SKM-1 (cell line): ENCODE data around the gene SETMAR.
"Not testable (repeated sequence)": the region's sequence is repeated elsewhere in the genome, so short reads cannot be mapped to it uniquely, and the experiment has no call there.

Experiments
- DNase-seq: peaks from one replicate; lab custom pipeline; 2025; ENCODE audit not compliant: unreplicated experiment; lab: John Stamatoyannopoulos, UW

The SETMAR gene

DNA sequence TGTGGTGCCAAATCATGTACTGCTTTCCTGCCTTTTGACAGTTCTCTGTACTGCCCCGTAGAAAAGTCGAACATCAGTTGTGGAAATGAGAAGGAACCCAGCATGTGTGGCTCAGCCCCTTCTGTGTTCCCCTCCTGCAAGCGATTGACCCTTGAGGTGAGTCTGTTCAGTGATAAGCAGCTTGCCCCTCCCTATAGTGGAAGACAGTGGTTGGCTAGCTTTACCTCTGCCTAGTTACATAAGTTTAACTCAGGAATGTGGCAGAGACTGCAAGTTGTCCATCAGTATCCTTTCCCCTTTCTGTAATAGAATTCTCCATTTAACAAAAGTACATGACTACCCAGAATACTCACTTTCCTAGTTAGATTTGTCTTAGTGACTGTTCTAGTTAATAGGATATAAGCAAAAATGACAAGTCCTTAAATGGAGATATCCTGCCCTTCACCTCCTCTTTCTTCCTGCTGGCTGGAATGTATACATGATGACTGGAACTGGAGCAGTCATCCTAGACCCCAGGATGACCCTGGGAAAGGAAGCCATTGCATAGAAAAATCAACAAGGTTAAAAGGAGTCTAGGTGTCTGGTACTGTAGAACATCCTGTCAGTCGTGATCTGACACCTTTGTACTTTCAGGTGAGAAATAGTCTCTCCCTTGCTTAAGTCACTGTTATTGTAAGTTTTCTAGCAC, 10.6 kb downstream of the SETMAR start:
- DNase-seq = no peak

DNA sequence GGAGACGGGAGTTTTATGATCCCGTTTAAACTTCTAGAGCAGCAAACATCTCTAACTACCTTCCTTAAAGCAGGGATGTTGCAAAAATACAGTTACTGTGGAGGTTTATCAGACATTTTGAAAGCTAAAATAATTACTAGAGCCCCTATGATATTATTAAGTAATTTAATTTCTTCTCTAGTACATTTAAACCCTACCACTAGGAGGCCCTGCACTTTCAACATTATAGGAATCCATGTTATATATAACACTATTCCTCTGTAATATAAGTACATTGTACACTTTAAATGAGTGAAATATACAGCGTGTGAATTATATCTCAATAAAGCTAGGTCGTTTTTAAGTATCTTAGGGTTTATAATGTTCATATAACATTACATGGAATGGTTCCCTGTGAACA, 11.5 kb downstream of the SETMAR start:
- no peak for DNase-seq

DNA sequence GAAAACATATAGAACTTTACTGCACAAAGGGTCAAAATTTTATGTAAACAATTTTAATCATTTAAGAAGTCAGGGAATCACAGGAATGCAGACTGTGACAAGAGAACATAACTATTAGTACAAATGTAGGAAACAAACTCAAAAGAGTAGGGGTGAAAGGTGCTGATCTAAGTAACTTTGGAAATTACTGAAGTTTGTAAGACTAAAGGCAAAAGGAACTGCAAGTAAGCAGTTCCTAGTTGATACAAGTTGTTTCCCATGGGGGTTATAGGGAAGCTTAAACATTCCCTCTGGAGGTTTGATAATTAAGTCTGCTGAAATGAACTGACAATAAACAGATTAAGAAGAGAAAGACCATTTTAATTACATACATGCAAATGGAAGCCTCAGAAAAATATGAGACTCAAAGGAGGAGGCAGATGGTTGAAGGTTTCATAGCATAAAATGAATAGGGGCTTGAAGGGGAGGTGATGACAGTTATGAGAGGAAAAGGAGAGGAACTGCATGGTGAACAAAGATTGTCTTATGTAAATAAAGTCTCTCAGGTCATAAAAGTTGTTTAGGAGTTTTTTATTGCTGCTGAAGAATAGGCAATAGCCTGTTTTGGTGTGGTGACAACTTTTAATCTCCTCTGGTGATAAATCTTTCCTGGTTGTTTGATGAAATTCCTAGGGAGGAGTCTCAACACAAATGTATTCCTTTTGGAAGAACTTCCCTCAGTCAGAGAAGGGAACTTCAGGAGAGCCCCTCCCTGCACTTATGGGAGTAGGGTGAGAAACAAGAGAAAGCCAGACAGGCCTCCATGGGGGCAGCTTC, 17.1 kb downstream of the SETMAR start:
- DNase-seq = no peak

DNA sequence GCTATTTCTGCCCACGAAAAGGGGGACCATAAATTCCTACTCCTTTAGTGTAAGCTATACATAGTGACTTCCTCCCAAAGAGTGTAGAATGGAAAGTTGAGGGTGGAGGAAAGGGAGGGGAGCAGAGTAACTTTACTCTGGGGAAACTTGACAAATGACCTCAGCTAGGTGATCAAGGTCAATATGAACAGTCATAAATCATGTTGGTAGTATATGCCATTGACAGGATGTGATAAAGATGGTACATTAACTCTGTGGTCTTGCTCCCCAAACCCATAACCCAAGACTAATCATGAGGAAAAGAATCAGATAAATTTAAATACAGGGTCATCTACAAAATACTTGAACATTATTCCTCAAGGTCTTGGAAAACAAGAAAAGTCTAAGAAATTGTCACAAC, 18.6 kb downstream of the SETMAR start:
- no peak for DNase-seq

DNA sequence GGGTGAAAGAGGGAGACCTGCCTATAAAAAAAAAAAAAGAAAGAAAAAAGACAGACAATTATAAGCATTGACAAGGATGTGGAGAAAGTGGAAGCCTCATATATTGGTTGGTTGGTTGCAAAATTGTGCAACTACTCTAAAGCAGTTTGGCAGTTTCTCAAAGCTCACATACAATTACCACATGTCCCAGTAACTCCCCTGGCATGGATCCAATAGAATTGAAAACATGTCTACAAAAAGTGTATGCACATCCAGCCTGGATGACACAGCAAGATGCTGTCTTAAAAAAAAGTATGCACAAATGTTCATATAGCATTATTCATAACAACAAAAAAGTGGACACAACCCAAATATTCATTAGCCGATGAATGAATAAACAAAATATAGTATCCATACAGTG, 19.5 kb downstream of the SETMAR start:
- peak; percentile 28 for DNase-seq

DNA sequence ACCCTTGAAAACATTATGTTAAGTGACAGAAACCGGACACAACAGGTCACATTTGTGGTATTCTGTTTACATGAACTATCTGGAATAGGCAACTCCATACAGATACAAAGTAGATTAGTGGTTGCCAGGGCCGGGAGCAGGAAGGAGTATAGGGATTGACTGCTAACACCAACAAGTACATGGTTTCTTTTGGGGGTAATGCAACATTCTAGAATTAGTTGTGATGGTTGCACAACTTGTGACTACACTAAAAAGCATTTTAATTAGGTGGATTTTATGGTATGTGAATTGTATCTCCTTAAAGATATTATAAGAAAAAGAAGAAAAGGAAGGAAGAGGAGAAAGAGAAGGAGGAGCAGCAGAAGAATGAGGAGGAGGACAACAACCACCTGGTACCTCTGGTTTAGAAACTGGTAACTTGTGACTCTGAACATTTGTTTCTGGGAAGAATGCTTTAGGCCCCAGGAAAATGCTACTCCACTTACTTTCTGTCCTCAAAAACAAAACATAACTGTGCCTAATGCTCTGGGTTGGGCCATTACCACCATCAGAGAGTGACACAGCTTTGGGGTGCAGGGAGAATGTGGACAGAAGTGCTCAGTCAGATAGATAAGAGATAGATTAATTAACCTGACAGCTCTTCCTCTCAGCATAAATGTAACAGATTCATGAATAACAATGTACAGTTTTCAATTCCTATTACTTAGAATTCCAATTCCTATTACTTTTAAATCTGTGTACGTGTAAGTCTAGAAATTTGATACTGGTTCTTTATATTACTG, 20.3 kb downstream of the SETMAR start:
- no peak for DNase-seq

DNA sequence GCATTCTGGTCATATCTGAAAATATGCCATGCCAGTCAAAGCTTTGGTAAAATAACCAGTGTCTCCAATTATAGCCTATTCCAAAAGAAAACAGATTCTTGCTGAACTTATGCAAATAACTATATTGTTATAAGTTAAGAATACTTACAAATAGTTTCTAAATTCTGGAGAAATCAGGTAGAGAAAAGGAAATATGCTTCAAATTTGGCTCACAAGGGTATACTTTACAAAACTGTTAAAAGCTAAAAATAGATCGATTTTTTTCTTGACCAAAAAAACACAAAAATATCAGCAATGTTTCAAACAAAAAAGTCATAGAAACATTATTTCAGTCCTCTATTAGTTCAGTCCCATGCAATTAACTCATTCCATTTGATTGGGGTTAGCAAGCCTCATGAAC, 23.7 kb downstream of the SETMAR start:
- DNase-seq = no peak

DNA sequence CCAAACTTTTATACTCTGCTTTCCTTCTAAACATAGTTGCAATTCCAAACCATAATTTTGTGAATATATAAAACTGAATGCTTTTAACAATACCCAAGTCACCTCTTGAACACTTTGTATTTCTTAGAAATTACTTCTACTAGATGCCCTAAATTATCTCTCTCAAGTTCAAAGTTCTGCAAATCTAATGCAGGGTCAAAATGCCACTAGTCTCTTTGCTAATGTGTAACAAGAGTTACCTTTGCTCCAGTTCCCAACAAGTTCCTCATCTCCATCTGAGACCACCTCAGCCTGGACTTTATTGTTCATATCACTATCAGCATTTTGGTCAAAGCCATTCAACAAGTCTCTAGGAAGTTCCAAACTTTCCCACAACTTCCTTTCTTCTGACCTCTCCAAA, 26.6 kb downstream of the SETMAR start:
- not testable (repeated sequence) for DNase-seq

DNA sequence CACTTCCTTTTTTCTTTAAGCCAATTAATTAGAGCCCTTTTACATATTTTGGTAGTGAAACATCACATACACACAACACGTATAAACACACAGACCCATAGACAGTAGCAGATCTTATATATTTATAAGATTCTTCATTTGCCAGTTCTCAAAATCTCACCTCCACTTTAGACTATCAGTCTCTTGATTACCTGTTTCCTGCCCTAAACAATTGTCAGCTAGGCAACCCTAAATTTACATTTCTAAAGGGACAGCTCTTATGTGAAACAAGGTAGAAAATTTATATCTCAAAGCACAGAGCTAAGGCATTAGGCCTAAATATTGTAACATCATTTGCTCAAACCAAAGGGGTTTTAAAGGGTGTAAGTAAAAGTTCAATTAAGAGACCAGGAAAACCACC, 28.9 kb downstream of the SETMAR start:
- no peak for DNase-seq

DNA sequence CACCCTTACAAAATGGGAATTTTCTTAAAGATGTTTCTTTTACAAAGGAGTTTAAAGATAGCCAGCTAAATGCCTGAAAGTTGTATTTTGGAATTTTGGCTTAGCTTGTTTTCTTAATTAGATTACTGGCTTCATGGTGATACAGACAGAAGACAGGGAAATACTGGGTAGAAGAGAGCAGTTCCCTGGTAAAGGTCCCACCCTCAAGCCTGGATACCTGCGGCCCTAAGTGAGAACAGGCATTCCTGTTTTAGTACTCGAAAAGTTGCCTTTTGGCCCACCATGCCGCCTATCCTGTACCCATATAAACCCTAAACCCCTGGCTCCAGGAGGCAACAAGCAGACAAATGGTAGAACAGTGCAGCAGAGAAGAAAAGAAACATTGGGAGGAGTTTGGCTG, 29.4 kb downstream of the SETMAR start:
- DNase-seq = no peak

DNA sequence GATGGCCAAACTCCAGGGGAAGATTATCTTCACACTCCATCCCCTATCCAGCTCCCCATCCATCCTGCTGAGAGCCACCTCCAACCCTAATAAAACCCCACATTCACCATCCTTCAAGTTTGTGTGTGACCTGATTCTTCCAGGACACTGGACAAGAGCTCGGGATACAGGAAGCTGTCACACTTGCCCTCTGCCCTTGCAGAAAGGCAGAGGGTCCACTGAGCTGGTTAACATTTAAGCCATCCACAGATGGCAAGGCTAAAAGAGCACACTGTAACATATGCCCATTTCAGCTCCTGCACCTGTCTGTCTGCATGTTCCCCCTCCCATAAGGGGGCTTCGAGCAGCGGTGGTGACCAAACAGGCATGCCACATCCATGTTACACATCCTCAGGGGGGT, 29.8 kb downstream of the SETMAR start:
- DNase-seq = no peak

DNA sequence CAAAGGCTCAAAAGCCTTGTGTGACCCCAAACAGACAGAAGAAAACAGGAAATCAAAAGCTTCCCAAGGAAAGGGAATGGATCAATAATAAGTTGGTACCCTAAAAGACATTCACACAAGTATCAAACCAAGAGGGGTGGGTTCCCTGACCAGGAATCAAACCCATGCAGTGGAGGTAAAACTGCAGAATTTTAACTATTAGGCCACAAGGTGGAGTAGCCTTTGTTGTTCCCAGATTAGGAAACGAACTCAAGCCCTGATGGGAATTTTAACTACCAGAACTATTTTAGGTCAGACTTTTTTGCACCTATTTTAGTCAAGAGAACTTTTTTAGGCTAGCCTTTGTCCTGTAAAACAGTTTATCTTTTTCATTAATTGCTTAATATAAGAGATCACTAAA, 31.4 kb downstream of the SETMAR start:
- no peak for DNase-seq

DNA sequence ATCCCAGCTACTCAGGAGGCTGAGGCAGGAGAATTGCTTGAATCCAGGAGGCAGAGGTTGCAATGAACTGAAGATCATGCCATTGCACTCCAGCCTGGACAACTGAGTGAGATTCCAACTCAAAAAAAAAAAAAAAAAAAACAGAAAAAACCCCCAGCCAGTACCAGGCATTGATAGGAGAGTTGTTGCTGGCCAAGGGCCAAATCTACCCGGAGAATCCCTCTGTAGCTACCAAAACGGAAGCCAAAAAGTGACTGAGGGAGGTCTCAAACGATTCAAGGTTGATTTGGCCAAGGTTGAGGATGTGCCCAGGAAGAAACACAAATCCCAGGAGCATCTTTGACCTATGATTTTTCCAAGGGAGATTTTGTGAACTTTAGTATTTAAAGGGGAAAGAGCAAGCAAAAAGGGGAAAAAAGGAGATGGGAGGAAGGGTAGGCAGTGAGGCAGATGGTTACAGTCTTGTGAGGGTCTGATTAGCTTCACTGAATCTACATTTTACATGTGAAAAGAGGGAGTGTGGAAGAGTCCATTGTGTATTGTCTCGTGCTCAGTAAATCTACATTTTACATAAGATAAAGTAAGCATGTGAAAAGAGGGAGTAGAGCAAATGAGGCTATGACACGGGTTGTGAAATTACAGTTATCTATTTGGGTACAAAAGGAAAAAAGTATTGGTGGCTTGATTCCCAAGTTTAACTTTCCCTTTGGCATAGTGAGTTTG, 32.8 kb downstream of the SETMAR start:
- no peak for DNase-seq

DNA sequence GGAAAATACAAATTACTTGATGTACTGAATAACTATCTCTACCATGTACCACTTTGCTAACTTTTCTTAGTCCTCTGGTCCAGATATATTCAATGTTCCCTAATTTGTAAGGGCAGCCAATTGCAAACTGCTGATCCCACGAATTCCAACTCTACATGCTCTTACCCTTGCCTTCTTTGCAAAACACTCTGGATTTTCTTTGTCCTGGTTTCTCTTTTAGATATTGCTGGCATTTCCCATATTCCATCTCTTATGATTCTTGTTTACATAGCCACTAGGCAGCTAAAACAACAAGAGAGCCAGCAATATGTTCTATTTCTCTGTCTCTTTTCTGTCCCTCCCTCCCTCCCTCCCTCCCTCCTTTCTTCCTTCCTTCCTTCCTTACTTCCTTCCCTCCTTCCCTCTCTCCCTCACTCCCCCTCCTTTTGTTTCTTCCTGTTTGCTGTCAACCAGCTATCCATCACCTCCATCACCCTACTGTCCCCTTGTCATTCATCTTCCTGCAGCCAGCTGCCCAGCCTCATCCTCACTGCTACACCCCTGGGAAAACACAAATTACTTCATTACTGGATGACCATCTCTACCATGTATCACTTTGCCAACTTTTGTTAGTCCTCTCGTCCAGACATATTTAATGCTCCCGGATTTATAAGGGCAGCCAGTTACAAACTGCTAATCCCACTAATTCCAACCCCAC, 33.8 kb downstream of the SETMAR start:
- DNase-seq = no peak

DNA sequence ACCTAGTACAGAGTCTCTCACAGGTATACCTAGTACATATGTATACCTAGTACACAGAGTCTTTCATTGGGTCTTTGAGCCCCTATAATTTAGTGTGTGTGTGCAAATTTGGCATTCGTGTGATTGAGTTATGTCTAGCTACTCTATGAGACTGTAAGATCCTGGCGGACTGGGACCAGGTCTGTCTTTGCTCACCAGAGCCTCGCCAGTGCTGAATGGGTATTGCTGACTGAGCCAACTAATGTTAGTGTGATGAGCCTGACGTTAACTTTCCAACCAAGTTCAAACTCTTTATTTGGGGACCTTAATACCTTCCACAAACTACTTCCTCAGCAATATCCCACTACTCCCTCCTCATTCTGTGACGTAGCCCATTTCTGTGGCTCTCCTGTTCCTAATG, 35.6 kb downstream of the SETMAR start:
- DNase-seq = no peak

DNA sequence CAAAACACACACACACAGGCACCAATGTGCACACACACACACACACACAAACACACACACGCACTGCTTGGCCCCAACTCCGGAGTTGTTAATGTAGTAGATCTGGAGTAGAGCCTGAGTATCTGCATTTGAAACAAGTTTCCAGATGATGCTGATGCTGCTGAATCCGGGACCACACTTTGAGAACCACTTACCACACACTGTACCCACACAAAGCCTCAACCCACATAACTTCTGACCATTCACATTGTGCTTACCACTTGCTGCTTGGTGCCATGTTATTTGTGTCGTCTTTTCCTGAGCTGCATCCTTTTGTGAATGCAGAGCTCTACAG, 36.9 kb downstream of the SETMAR start:
- no peak for DNase-seq

DNA sequence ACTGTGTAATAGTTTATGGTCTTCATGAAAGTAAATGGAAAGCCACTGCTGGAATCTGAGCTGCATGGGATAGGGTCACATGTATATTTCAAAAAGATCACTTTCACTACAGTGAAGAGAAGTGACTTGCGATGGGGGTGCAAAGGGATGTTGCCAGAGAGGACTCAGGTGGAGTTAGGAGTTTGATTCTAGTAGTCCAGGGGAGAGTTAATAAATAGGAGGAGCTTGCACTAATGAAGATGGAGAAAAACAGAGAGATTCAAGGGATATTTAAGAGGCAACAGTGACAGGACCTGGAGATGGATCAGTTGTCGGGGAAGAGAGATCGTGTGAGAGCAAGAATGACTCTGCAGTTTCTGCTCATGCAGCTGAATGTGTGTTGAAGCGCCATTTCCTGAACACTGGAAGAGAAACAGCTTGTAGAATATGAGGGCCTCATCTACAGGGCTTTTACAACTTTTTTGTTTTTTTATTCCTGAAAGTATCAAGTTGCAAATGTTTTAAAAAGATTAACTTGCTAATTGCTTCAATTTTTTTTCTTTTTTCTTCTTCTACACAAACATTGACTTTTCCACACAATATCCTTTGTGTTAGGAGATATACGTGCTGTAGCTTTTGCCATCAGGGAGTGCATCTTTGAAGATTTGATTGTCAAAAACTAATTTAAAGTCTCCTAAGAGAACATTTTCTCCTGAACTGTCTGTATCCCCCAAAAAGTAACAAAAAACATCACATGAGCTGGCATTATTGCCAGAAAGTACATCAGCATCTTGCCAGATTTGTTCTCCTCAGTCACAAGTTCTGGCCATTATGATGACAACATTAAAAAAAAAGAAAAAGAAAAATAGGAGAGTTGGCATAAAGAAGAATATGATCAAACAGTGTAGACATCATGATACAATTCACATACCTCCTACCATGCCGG, 37.5 kb downstream of the SETMAR start:
- no peak for DNase-seq

DNA sequence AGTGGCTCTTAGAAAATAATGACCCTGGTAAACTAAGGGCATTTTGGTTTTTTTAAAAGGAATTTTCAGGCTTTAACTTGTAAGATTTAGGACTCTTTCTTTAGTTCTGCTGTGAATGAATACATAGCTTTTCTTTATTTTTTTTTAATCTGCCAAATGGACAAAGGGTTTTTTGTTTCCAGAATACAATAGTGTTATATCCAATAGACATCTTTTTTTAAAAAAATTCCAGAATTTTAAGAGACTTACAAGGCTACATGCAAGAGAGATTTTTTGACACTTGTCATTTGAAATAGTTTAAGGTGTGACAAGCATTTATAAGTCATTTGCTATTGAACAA, 38.1 kb downstream of the SETMAR start:
- DNase-seq = no peak

DNA sequence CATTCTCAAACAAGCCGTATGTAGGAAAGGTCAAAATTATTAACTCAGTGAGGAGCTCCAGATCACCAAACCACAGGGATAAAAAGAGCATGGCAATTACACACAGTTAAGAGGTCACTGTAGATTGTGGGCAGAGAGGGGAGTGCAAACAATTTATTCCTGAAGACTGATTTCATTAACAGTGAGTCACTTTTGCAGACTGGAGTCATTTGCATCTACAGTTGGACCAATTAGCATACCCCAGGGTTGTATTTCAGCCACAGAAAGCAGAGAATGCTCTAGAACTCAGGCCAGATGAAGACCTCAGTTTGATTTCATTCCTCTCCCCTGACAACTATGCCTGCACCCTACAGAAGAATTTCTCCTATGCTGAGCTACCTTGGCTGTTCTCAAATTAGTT, 40.1 kb downstream of the SETMAR start:
- DNase-seq = no peak

DNA sequence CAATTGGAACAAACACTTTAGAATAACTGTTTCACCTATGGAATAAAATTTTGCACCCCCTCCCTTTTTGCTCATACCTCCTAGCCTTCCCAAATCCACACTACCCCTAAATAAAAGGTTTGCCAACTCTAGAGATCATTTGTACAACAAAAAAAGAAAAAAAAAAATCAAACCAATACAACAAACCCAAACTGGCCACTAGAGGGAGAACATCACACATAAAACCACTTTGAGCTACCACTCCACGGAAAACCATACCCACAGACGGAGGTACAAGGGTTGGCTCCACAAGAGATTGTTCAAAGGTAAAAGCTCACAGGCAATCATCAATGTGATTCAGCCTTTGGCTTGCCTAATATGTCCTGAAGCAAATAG, 47.6 kb downstream of the SETMAR start:
- DNase-seq = peak; percentile 25
